ENCODE measurements around the gene ACP3.
"Not testable (repeated sequence)": the region's sequence is repeated elsewhere in the genome, so short reads cannot be mapped to it uniquely, and the experiment has no call there.

The ACP3 gene

DNA sequence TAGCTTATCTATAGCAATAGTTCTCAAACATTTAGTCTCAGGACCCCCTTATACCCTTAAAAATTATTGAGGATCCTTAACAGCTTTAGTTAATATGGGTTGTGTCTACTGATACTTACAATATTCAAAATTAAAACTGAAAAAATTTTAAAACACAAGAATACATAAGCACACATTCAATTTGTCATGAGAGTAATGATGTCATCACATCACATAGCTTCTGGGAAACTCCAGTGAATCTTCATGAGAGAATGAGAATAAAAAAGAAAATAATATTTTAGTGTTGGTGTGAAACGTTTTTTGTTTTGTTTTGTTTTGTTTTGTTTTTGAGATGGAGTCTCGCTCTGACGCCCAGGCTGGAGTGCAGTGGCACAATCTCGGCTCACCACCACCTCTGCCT is 25.2 kb upstream of the ACP3 start:
- in situ Hi-C loops (cut with HindIII; ENCODE audit: low pct_unique_long_range_greater_than_20kb, low sequenced_read_pairs) = no loop called here
- no peak for DNase-seq (ENCODE audit: low read depth in 1 of 2, low spot score in 1 of 2)

DNA sequence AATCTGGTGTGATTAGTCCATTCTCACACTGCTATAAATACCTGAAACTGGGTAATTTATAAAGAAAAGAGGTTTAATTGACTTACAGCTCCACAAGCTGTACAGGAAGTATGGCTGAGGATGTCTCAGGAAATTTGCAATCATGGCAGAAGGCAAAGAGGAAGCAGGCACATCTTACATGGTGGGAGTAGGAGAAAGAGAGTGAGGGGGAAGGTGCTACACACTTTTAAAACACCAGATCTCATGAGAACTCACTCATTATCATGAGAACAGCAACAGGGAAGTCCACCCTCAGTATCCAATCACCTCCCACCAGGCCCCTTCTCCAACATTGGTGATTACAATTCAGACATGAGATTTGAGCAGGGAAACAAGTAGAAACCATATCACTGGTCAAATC is 24.0 kb upstream of the ACP3 start:
- no peak for DNase-seq (ENCODE audit: low read depth in 1 of 2, low spot score in 1 of 2)
- no peak for TF ChIP-seq JUND (IDR thresholded peaks at IDR 0.05; ENCODE audit: low read depth)
- in situ Hi-C loops (cut with HindIII; ENCODE audit: low pct_unique_long_range_greater_than_20kb, low sequenced_read_pairs) = no loop called here

More for the DNA sequence above, 25.2 kb upstream of the ACP3 start:
- no peak for TF ChIP-seq JUND (IDR thresholded peaks at IDR 0.05; ENCODE audit: low read depth)

GRCh38 chr3:132294906-132295305 is 22.3 kb upstream of the ACP3 start:
- no peak for DNase-seq (ENCODE audit: low read depth in 1 of 2, low spot score in 1 of 2)
- in situ Hi-C loops (cut with HindIII; ENCODE audit: low pct_unique_long_range_greater_than_20kb, low sequenced_read_pairs) = no loop called here
- TF ChIP-seq JUND (IDR thresholded peaks at IDR 0.05; ENCODE audit: low read depth) = no peak

GRCh38 chr3:132303336-132304201 is 13.6 kb upstream of the ACP3 start:
- in situ Hi-C loops (cut with HindIII; ENCODE audit: low pct_unique_long_range_greater_than_20kb, low sequenced_read_pairs) = not testable (repeated sequence)

GRCh38 chr3:132304351-132304750 is 12.9 kb upstream of the ACP3 start:
- DNase-seq (ENCODE audit: low read depth in 1 of 2, low spot score in 1 of 2); in situ Hi-C loops (cut with HindIII; ENCODE audit: low pct_unique_long_range_greater_than_20kb, low sequenced_read_pairs): not testable (repeated sequence)

More at GRCh38 chr3:132303336-132304201, 13.6 kb upstream of the ACP3 start:
- DNase-seq (ENCODE audit: low read depth in 1 of 2, low spot score in 1 of 2) = not testable (repeated sequence)

GRCh38 chr3:132310057-132310456 is 7.2 kb upstream of the ACP3 start:
- DNase-seq (ENCODE audit: low read depth in 1 of 2, low spot score in 1 of 2); in situ Hi-C loops (cut with HindIII; ENCODE audit: low pct_unique_long_range_greater_than_20kb, low sequenced_read_pairs): not testable (repeated sequence)

- no peak for DNase-seq (ENCODE audit: low read depth in 1 of 2, low spot score in 1 of 2)
- in situ Hi-C loops (cut with HindIII; ENCODE audit: low pct_unique_long_range_greater_than_20kb, low sequenced_read_pairs) = no loop called here
- no peak for TF ChIP-seq JUND (IDR thresholded peaks at IDR 0.05; ENCODE audit: low read depth)
Observed at GRCh38 chr3:132311316-132311715, 5.9 kb upstream of the ACP3 start.

DNA sequence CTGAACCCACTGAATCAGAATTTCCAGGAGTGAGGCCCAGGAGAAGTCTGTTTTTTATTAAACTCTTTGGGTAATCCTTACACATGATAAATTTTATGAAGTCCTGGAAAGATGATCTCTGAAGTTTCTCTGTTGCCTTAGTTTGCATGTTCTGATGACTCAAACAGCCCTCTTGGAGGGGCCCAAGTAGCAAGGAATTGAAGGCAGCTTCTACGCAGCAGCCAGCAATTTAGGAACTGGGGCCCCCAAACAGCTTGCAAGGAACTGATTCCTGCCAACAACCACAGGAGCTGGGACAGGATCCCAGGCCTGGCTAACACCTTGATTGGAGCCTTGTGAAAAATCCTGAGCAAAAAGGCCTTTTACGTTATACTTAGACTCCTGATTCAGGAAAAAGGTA is 5.4 kb upstream of the ACP3 start:
- no peak for TF ChIP-seq JUND (IDR thresholded peaks at IDR 0.05; ENCODE audit: low read depth)
- in situ Hi-C loops (cut with HindIII; ENCODE audit: low pct_unique_long_range_greater_than_20kb, low sequenced_read_pairs) = no loop called here
- DNase-seq (ENCODE audit: low read depth in 1 of 2, low spot score in 1 of 2) = no peak

DNA sequence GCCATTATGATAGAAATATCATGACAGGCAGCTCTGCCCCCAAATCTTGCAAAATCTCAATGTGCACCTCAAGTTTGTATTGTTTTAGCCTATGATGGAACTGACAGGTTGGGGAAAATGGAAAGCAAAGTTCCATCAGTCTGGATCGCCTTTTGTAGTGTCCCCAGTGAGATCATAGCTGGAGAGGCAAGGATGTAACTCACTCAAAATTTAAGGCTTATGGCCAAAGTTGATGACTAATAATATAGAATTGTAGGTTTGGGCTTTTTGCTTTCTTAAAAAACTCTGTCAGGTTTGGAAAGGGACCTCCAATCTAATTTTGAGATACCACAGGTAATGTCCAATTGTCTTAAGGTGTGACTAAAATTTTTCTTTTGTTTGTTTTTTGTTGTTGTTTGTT is 1.4 kb upstream of the ACP3 start:
- no peak for DNase-seq (ENCODE audit: low read depth in 1 of 2, low spot score in 1 of 2)
- in situ Hi-C loops (cut with HindIII; ENCODE audit: low pct_unique_long_range_greater_than_20kb, low sequenced_read_pairs) = no loop called here

DNA sequence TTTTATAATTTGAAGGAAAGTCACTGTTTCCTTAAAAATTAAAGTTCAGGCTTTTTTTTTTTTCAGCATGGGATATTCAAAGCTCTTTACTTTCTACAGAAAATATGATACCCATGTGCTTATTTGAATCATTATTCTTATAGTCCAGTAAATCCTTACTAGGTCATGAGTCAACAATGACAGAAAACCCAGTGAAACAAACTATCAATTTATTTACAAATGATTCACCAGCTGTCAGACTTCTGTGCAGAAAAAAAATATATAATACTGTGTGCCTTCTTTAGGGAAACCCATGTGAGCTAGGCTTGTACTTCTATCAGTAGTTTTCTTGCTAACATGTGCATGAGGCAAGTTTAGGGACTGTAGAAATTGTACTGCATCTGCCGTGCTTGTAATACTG is 1.2 kb downstream of the ACP3 start:
- in situ Hi-C loops (cut with HindIII; ENCODE audit: low pct_unique_long_range_greater_than_20kb, low sequenced_read_pairs) = no loop called here
- no peak for TF ChIP-seq JUND (IDR thresholded peaks at IDR 0.05; ENCODE audit: low read depth)
- DNase-seq (ENCODE audit: low read depth in 1 of 2, low spot score in 1 of 2) = no peak

More for the DNA sequence above, 1.4 kb upstream of the ACP3 start:
- TF ChIP-seq JUND (IDR thresholded peaks at IDR 0.05; ENCODE audit: low read depth) = no peak

GRCh38 chr3:132321304-132321703 is 4.1 kb downstream of the ACP3 start:
- DNase-seq (ENCODE audit: low read depth in 1 of 2, low spot score in 1 of 2) = no peak
- TF ChIP-seq JUND (IDR thresholded peaks at IDR 0.05; ENCODE audit: low read depth) = no peak
- in situ Hi-C loops (cut with HindIII; ENCODE audit: low pct_unique_long_range_greater_than_20kb, low sequenced_read_pairs) = no loop called here

DNA sequence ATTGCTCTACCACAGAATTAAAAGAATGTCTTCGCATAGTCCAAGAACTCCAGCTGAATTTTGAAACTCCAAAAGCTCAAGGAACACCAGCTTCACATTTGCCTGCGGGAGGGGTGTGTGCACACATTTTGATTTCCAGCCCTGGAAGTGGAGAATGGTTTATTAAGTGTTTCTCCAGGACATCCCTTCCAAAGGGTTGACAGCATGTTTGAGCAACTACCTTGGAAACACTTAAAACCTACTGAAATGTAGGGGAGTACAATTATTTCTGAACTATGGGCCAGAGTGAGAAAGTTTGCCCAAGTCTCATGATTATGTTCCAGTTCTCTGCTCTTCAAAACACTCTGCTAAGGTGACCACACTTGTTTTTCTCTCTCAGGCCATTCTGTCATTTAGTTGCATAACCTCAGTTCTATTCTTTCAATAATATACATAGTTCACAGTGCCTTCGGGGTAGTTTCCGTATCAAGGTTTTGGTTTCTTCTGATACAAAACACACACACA is 7.9 kb downstream of the ACP3 start:
- in situ Hi-C loops (cut with HindIII; ENCODE audit: low pct_unique_long_range_greater_than_20kb, low sequenced_read_pairs) = no loop called here
- no peak for DNase-seq (ENCODE audit: low read depth in 1 of 2, low spot score in 1 of 2)
- no peak for TF ChIP-seq JUND (IDR thresholded peaks at IDR 0.05; ENCODE audit: low read depth)

GRCh38 chr3:132325634-132326033 is 8.4 kb downstream of the ACP3 start:
- no peak for DNase-seq (ENCODE audit: low read depth in 1 of 2, low spot score in 1 of 2)
- TF ChIP-seq JUND (IDR thresholded peaks at IDR 0.05; ENCODE audit: low read depth) = no peak
- in situ Hi-C loops (cut with HindIII; ENCODE audit: low pct_unique_long_range_greater_than_20kb, low sequenced_read_pairs) = no loop called here

GRCh38 chr3:132326251-132326650 is 9.0 kb downstream of the ACP3 start:
- DNase-seq (ENCODE audit: low read depth in 1 of 2, low spot score in 1 of 2) = no peak

More at GRCh38 chr3:132326251-132326650, 9.0 kb downstream of the ACP3 start:
- TF ChIP-seq JUND (IDR thresholded peaks at IDR 0.05; ENCODE audit: low read depth) = no peak
- in situ Hi-C loops (cut with HindIII; ENCODE audit: low pct_unique_long_range_greater_than_20kb, low sequenced_read_pairs) = no loop called here

All from T47D (cell line).